GM19328 (cell line): ENCODE measurements around the gene BRI3.

Experiments used
- ATAC-seq: cut with Tn5 transposase; IDR thresholded peaks from one replicate; pipeline ENCODE4 v1.9.1; 2021; ENCODE audit warnings: mild to moderate bottlenecking, moderate library complexity; ENCODE audit not compliant: unreplicated experiment

Gene BRI3

GRCh38 chr7:98335411-98335977 lies 54.0 kb downstream of the BRI3 start:
- ATAC-seq: no peak

GRCh38 chr7:98338441-98338840 lies 57.0 kb downstream of the BRI3 start:
- ATAC-seq: no peak

GRCh38 chr7:98339043-98339442 lies 57.6 kb downstream of the BRI3 start:
- no peak for ATAC-seq

- ATAC-seq: no peak
Observed at GRCh38 chr7:98341106-98341505, 59.6 kb downstream of the BRI3 start.
